Spinal cord (tissue), 10 donors: ENCODE data around the gene TMEM200B. TPM values are rescaled to one million over a fixed set of nuclear protein-coding genes. Genes with fewer than 3 reads are reported as not detected.
A peak's percentile ranks its signal among the peaks of the same experiment; 100 is the strongest.

Experiments
- DNase-seq, 6 donors: peaks; one replicate each; pipeline versions ENCODE4 v3.0.0 to v3.0.0-alpha.2; 2013 to 2015; ENCODE audit warnings: low spot score in 6 of 6, low read depth in 4 of 6
- H3K27ac ChIP-seq: one replicate; pipeline ENCODE4 v1.5.1; 2013; ENCODE audit warnings: low read depth, low read length, control low read depth
- H3K27me3 ChIP-seq: one replicate; pipeline ENCODE4 v1.6.1; 2013; ENCODE audit warnings: low read length; ENCODE audit not compliant: control insufficient read depth, insufficient read depth
- H3K36me3 ChIP-seq: one replicate; pipeline ENCODE4 v1.6.1; 2013; ENCODE audit warnings: low read length; ENCODE audit not compliant: control insufficient read depth, insufficient read depth
- H3K4me1 ChIP-seq: one replicate; pipeline ENCODE4 v1.6.1; 2013; ENCODE audit warnings: low read length; ENCODE audit not compliant: control insufficient read depth, insufficient read depth
- H3K4me3 ChIP-seq: one replicate; pipeline ENCODE4 v1.5.1; 2013; ENCODE audit warnings: low read depth, low read length, control low read depth
- H3K9me3 ChIP-seq: one replicate; pipeline ENCODE4 v1.6.1; 2013; ENCODE audit warnings: low read length; ENCODE audit not compliant: control insufficient read depth, insufficient read depth
- WGBS: methylation state at CpG from one replicate; pipeline ENCODE4 v1.1.5; 2013; ENCODE audit warnings: missing lambda C conversion rate; ENCODE audit not compliant: insufficient coverage; 5-methylcytosine and 5-hydroxymethylcytosine counted together
- polyA plus RNA-seq, 2 donors: library from polyadenylated mRNA; unstranded; fragments of 120-200 nt; gene quantifications; one replicate each; pipeline ENCODE4 v1.2.1, GENCODE V29; 2013; ENCODE audit not compliant: insufficient read length in 2 of 2
- total RNA-seq, 2 donors: library from RNA; depleted of rRNA in 1 of 2; stranded (reverse); fragments of 120-200 nt in 1 of 2; fragments of >200 nt in 1 of 2; gene quantifications; one replicate each; pipeline versions ENCODE4 v1.2.3 to v1.2.4, GENCODE V29; 2013 to 2014
- donor health status: healthy.

TMEM200B gene
- total and polyA plus RNA-seq, 4 donors, result 3.9 to 19.3 (median 6.9) TPM

GRCh38 chr1:29124366-29125236 lies 898 bp upstream of the TMEM200B start:
- Histone ChIP-seq H3K4me1 (peaks cover 39% of the 10 kb centered on the region), H3K27me3 (peaks cover 36% of the 10 kb centered on the region), H3K4me3 (peak overlapping the region; percentile 65), H3K27ac (peak overlapping the region; percentile 96), H3K9me3 (no peaks in the 10 kb centered on the region), H3K36me3 (no peaks in the 10 kb centered on the region)
- peak in 3 of 6 donors; percentile 43 to 86 (median 68) for DNase-seq
- WGBS, result 1% methylated on average over 85 of the region's 85 CpGs

- 5% methylated on average over 70 of the region's 70 CpGs for WGBS
- peak overlapping the region; percentile 58 for H3K4me3 ChIP-seq
- H3K36me3 ChIP-seq, result no peaks in the 10 kb centered on the region
- H3K27ac ChIP-seq, result peak overlapping the region; percentile 93
- H3K27me3 ChIP-seq, result peaks cover 36% of the 10 kb centered on the region
- peaks cover 39% of the 10 kb centered on the region for H3K4me1 ChIP-seq
- peak in 2 of 6 donors; percentile 38 to 41 for DNase-seq
- no peaks in the 10 kb centered on the region for H3K9me3 ChIP-seq
These were observed 433 bp downstream of the TMEM200B start for GRCh38 chr1:29123053-29123886.

- peak in 1 of 6 donors; percentile 56 for DNase-seq
- Histone ChIP-seq H3K27me3 (peaks cover 36% of the 10 kb centered on the region), H3K27ac (peak overlapping the region; percentile 93), H3K9me3 (no peaks in the 10 kb centered on the region), H3K36me3 (no peaks in the 10 kb centered on the region), H3K4me1 (peaks cover 39% of the 10 kb centered on the region), H3K4me3 (peak overlapping the region; percentile 58)
- WGBS, result 7% methylated on average over 34 of the region's 34 CpGs
These were observed 1.0 kb downstream of the TMEM200B start for GRCh38 chr1:29122682-29123052.

DNA sequence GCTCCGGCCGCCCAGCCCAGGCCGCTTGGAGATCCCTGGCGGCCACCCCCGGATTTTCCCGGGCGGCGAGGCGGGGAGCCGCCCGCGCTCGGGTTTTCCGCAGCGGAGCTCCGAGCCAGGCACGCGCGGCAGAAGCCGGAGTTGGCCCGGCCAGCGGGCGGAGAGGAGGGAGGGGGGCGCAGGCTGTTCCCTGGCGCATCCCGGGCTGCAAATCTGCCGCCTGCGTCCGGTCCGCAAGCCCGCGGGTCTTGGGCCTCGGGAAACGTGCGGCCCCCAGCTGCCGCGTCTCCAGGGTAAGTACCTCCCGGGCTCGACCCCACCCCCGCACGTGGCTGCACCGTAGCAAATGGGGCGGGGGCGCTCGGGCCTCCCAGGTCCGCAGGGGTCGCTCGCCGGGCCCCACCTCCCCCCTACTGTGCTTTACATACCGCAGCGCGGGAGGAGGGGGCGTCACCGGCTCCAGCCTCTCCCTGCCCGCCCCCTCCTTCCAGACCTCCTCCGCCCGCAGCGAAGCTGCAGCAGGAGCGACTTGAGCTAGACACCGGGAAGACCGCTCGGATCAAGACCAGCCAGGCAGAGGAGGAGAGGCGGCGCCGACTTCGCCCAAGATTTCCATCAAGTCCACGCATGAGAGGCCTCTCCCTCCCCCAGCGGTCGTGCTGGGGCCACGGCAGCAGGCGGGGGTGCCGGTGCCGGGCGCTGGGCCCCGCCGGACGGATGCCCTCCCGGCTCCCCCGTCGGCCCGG lies 1.6 kb downstream of the TMEM200B start:
- Histone ChIP-seq H3K27ac (peak overlapping the region; percentile 47), H3K9me3 (no peaks in the 10 kb centered on the region), H3K27me3 (peaks cover 36% of the 10 kb centered on the region), H3K4me3 (peak overlapping the region; percentile 58), H3K4me1 (peaks cover 39% of the 10 kb centered on the region), H3K36me3 (no peaks in the 10 kb centered on the region)
- DNase-seq, result peak in 1 of 6 donors; percentile 51
- WGBS, result under 1% methylated on average over 77 of the region's 81 CpGs

DNA sequence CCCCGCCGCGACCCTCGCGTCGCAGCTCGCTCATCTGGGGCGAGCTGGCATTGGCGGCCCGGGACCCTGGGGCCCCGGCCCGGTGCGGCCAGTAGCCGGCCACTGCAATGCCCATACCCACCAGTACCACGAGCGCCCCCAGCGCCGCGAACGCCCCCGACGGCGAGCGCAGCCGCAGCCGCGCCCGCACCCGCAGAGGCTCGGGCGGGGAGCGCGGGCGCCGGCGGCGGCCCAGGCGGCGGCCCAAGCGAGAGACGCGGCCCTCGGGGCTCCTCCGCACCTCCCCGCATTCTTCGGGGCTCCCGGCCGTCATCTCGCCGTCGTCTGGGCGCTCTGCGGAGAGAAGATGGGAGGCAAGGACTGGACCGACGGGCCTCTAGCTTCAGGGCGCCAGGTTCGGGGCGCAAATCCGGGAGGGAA lies 2.2 kb downstream of the TMEM200B start:
- Histone ChIP-seq H3K36me3 (no peaks in the 10 kb centered on the region), H3K27ac (no peak overlapping the region), H3K27me3 (peaks cover 36% of the 10 kb centered on the region), H3K4me3 (peak overlapping the region; percentile 58), H3K4me1 (peaks cover 39% of the 10 kb centered on the region), H3K9me3 (no peaks in the 10 kb centered on the region)
- DNase-seq, result peak in 1 of 6 donors; percentile 38
- WGBS, result under 1% methylated on average over 59 of the region's 59 CpGs

GRCh38 chr1:29120947-29121485 lies 2.7 kb downstream of the TMEM200B start:
- H3K4me1 ChIP-seq, result peaks cover 39% of the 10 kb centered on the region
- WGBS, result 24% methylated on average over 42 of the region's 42 CpGs
- H3K4me3 ChIP-seq, result no peak overlapping the region
- H3K36me3 ChIP-seq, result no peaks in the 10 kb centered on the region
- peak in 2 of 6 donors; percentile 42 to 51 for DNase-seq
- H3K9me3 ChIP-seq, result no peaks in the 10 kb centered on the region
- peaks cover 36% of the 10 kb centered on the region for H3K27me3 ChIP-seq
- no peak overlapping the region for H3K27ac ChIP-seq

DNA sequence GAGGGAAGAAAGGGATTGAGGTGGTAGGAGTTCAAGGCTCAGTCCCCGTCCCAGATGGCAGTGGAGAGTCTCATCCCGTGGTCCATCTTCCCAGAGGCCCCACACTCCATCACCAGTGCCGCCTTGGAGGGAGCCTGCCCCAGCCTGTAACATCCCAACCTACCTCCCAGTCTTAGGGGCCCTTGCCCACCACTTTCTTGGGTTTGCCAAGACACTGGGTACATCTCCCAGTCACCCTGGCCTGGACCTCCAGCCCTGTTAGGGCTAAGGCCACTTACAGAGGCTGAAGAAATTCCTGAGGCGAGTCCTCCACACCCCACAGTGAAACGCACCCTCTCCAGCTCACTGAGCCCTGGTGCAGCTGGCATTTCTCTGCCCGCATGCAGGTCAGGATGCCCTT lies 3.3 kb downstream of the TMEM200B start:
- Histone ChIP-seq H3K4me1 (peaks cover 33% of the 10 kb centered on the region), H3K4me3 (no peak overlapping the region), H3K27me3 (peaks cover 36% of the 10 kb centered on the region), H3K9me3 (no peaks in the 10 kb centered on the region), H3K27ac (no peak overlapping the region), H3K36me3 (no peaks in the 10 kb centered on the region)
- DNase-seq, result no peak
- WGBS, result 85% methylated on average over 5 of the region's 6 CpGs

DNA sequence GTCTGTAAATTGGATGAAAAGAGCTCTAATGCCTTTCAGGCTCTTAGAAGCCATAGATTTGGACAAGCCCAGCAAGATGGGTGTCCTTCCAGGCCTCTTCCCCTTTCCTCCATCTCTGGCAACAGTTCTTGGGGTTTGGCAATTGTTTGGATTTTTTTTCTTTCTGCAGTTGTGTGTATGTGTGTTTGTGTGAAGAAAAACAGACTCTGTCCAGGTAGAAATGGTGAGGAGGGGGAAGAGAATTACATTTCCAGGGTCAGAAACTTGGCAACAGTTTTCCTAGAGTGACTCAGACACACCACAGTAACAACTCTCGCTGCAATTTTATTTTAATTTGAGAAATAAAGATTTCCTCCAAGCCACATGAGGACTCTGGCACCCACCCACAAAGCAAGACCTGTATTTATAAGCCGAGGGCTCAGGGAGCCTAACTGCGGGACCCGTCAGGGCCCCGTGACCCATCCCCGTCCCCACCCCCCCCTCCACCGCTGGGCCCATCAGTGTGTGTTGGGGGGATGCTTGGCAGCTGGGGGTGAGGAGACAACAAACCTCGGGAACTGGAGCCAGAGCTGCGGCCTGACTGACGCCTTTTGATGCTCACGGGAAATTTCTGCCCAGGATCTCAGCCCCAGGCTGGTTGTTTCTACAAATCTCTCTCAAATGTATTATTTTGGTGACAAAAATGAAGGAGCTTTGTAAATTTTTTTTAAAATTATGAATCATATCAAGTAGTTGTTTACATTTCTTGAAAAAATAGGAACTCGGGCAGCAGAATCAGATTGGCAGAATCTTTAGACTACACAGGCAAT lies 4.4 kb downstream of the TMEM200B start:
- WGBS, result no CpG with 5 or more reads among the region's 12 CpGs
- Histone ChIP-seq H3K9me3 (no peaks in the 10 kb centered on the region), H3K27ac (no peak overlapping the region)

More for the DNA sequence above, 4.4 kb downstream of the TMEM200B start:
- Histone ChIP-seq H3K36me3 (no peaks in the 10 kb centered on the region), H3K27me3 (peaks cover 31% of the 10 kb centered on the region), H3K4me3 (no peak overlapping the region), H3K4me1 (peaks cover 25% of the 10 kb centered on the region)
- no peak for DNase-seq
